Panc1 (cell line): ENCODE measurements around the gene LONRF2. TPM values are rescaled to one million over a fixed set of nuclear protein-coding genes. Genes with fewer than 3 reads are reported as not detected.

ENCODE experiments used
- ATAC-seq: fragments of 200-7000 bp; cut with Tn5 transposase; 2 replicates; pipeline ENCODE4 v1.9.1; 2020; ENCODE audit warnings: mild to moderate bottlenecking, moderate library complexity
- BruUV-seq: library from RNA; stranded (reverse); fragments of 400-500 nt; replicated peaks from 2 replicates; lab custom pipeline; 2021; lab: Mats Ljungman, UMichigan
- CTCF ChIA-PET: fragments of 300-600 bp; sonication (Branson Sonifier 250); formaldehyde crosslinking; loops from one replicate; lab custom pipeline; 2022; ENCODE audit warnings: antibody characterized with exemption; lab: Charles Lee
- POLR2A ChIA-PET: fragments of 300-600 bp; sonication (Branson Sonifier 250); formaldehyde crosslinking; loops from one replicate; lab custom pipeline; 2022; ENCODE audit warnings: antibody characterized with exemption; lab: Charles Lee
- DNase-seq: peaks from one replicate; pipeline ENCODE4 v3.0.0-alpha.2; 2010; ENCODE audit warnings: low read depth, low spot score
- H3K27ac ChIP-seq: 2 replicates; pipeline ENCODE4 v1.5.1; 2011; ENCODE audit warnings: mild to moderate bottlenecking, low read length, inconsistent platforms
- H3K27me3 ChIP-seq: fragments of 200-500 bp; sonication (Bioruptor generic); 2 replicates; pipeline ENCODE4 v1.6.0; 2014; ENCODE audit warnings: low read length, inconsistent platforms; ENCODE audit not compliant: control insufficient read depth, insufficient read depth
- H3K36me3 ChIP-seq: fragments of 200-500 bp; sonication (Bioruptor generic); 2 replicates; pipeline ENCODE4 v1.5.1; 2014; ENCODE audit warnings: inconsistent platforms, mild to moderate bottlenecking, low read length, moderate library complexity; ENCODE audit not compliant: control insufficient read depth, insufficient read depth
- H3K4me1 ChIP-seq: 2 replicates; pipeline ENCODE4 v1.5.1; 2011; ENCODE audit warnings: inconsistent platforms, mild to moderate bottlenecking, low read length, moderate library complexity; ENCODE audit not compliant: control insufficient read depth, insufficient read depth
- H3K4me3 ChIP-seq, 2 experiments: 2 replicates each; pipeline ENCODE4 v1.5.1; 2011 to 2012; ENCODE audit warnings: low read depth in 2 of 2, low read length in 2 of 2, mild to moderate bottlenecking in 2 of 2, inconsistent platforms in 1 of 2, moderate library complexity in 1 of 2
- H3K9me3 ChIP-seq: fragments of 200-500 bp; sonication (Bioruptor generic); 2 replicates; pipeline ENCODE4 v1.5.1; 2014; ENCODE audit warnings: low read depth, mild to moderate bottlenecking, inconsistent platforms, low read length, moderate library complexity; ENCODE audit not compliant: control insufficient read depth, insufficient read depth
- CTCF ChIP-seq: fragments of 450-650 bp; IDR thresholded peaks from 2 replicates; pipeline ENCODE4 v1.5.1; 2017; ENCODE audit warnings: mild to moderate bottlenecking
- POLR2AphosphoS5 ChIP-seq: IDR thresholded peaks from 2 replicates; pipeline ENCODE4 v1.6.1; 2012; ENCODE audit warnings: mild to moderate bottlenecking, low read depth, low read length, moderate library complexity
- SIN3A ChIP-seq: IDR thresholded peaks from 2 replicates; pipeline ENCODE4 v1.6.1; 2012; ENCODE audit warnings: low read depth, mild to moderate bottlenecking, low read length, moderate library complexity, borderline replicate concordance; ENCODE audit not compliant: insufficient read depth
- TCF7L2 ChIP-seq: IDR thresholded peaks from 2 replicates; pipeline ENCODE4 v1.6.1; 2011; ENCODE audit warnings: mild to moderate bottlenecking, low read depth, low read length, inconsistent platforms
- in situ Hi-C: cut with HindIII; loops from 2 replicates; pipeline ENCODE4 v1.10.0; 2016; ENCODE audit warnings: low sequenced_read_pairs, low pct_unique_long_range_greater_than_20kb
- intact Hi-C: fragments of 100-400 bp; cut with micrococcal nuclease; formaldehyde crosslinking; loops from one replicate; pipeline ENCODE4 v1.10.0; 2022; ENCODE audit not compliant: unreplicated experiment
- total RNA-seq: library from RNA; stranded (reverse); gene quantifications from one replicate; pipeline ENCODE4 v1.2.1, GENCODE V29; 2021; ENCODE audit not compliant: unreplicated experiment
- TF ChIP-seq, protein P1 (sequence below), 2 experiments: IDR thresholded peaks; 2 replicates each; pipeline ENCODE4 v1.6.1; 2011 to 2012; ENCODE audit warnings: low read depth in 2 of 2, control low read depth in 1 of 2, low read length in 1 of 2, mild to moderate bottlenecking in 1 of 2, moderate library complexity in 1 of 2; ENCODE audit not compliant: insufficient read depth in 1 of 2

The LONRF2 gene
- total RNA-seq, 1 experiment from 2014 or later = 12.9 TPM

GRCh38 chr2:100327742-100328141, 5.4 kb upstream of the LONRF2 start:
- Histone ChIP-seq H3K4me1 (peaks cover under 1% of the 10 kb centered on the region; the same call in 1 of the 2 replicates), H3K9me3 (no peaks in the 10 kb centered on the region), H3K4me3 (no peak overlapping the region), H3K36me3 (no peaks in the 10 kb centered on the region), H3K27me3 (peaks cover 13% of the 10 kb centered on the region), H3K27ac (no peak overlapping the region)
- intact Hi-C loops = no loop called here
- ChIA-PET CTCF (no interaction called here), POLR2A (no interaction called here)
- BruUV-seq = no TSS peak
- in situ Hi-C loops = no loop called here
- ATAC-seq (no peak), DNase-seq (no peak)
- no peak for TF ChIP-seq SIN3A
- no peak for TF ChIP-seq POLR2AphosphoS5
- no peak for TF ChIP-seq TCF7L2
- TF ChIP-seq, protein P1, sequence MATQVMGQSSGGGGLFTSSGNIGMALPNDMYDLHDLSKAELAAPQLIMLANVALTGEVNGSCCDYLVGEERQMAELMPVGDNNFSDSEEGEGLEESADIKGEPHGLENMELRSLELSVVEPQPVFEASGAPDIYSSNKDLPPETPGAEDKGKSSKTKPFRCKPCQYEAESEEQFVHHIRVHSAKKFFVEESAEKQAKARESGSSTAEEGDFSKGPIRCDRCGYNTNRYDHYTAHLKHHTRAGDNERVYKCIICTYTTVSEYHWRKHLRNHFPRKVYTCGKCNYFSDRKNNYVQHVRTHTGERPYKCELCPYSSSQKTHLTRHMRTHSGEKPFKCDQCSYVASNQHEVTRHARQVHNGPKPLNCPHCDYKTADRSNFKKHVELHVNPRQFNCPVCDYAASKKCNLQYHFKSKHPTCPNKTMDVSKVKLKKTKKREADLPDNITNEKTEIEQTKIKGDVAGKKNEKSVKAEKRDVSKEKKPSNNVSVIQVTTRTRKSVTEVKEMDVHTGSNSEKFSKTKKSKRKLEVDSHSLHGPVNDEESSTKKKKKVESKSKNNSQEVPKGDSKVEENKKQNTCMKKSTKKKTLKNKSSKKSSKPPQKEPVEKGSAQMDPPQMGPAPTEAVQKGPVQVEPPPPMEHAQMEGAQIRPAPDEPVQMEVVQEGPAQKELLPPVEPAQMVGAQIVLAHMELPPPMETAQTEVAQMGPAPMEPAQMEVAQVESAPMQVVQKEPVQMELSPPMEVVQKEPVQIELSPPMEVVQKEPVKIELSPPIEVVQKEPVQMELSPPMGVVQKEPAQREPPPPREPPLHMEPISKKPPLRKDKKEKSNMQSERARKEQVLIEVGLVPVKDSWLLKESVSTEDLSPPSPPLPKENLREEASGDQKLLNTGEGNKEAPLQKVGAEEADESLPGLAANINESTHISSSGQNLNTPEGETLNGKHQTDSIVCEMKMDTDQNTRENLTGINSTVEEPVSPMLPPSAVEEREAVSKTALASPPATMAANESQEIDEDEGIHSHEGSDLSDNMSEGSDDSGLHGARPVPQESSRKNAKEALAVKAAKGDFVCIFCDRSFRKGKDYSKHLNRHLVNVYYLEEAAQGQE (IDR thresholded peaks at IDR 0.05; ENCODE audit: insufficient read depth in 1 of 2, low read depth in 2 of 2, low read length in 1 of 2) = no peak
- TF ChIP-seq CTCF = no peak

- in situ Hi-C loops = no loop called here
- H3K36me3 ChIP-seq = no peaks in the 10 kb centered on the region
- TF ChIP-seq CTCF (peak; percentile 69), TCF7L2 (no peak), POLR2AphosphoS5 (no peak), SIN3A (no peak)
- TF ChIP-seq, protein P1 (IDR thresholded peaks at IDR 0.05; ENCODE audit: insufficient read depth in 1 of 2, low read depth in 2 of 2, low read length in 1 of 2) = no peak
- CTCF ChIA-PET = interaction anchor here (0.7 to 1.3 kb wide), 2 partner anchors 29 to 59 kb away, joined by 3 to 5 read pairs; no protein-coding TSS in a partner anchor
- DNase-seq (no peak), ATAC-seq (peak; percentile 82)
- no TSS peak for BruUV-seq
- POLR2A ChIA-PET = no interaction called here
- peaks cover 7% of the 10 kb centered on the region; the same call in 1 of the 2 replicates for H3K4me1 ChIP-seq
- intact Hi-C loops = no loop called here
- peak overlapping the region; percentile 61; the same call in 1 of the 2 replicates for H3K27ac ChIP-seq
- H3K4me3 ChIP-seq = peak overlapping the region; percentile 52 to 74
- peaks cover 21% of the 10 kb centered on the region for H3K9me3 ChIP-seq
- peaks cover 13% of the 10 kb centered on the region for H3K27me3 ChIP-seq
Observed at GRCh38 chr2:100321179-100321865, 979 bp downstream of the LONRF2 start.
